ENCODE results near the gene SLC22A3. TPM values are rescaled to one million over a fixed set of nuclear protein-coding genes. Genes with fewer than 3 reads are reported as not detected.

Gene SLC22A3
- total and polyA plus RNA-seq, 2 of the 13 experiments (the other 11 are each of a cell fraction or from before 2014, with no cell fraction given), result 12.0 to 31.5 TPM

DNA sequence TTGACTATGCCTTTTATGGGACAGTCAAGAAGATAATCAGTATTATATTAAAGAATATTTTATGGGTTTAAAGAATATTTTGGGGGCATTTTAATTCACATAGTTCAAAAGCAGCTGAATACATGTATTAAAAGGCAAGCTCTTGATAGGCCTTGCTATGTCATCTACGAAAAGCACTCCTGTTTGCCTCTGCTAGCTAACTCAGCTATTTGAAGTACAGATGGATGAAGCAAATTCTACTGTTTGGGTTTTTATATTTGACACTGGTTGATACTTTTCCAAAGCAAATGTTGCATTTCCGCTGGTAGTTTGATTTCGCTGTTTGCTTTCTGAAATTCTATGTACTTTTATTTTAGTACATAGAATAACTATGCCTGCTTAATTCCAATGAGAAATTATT lies 47.0 kb downstream of the SLC22A3 start:
- WGBS (ENCODE audit: low lambda C conversion rate), result 94% methylated on average over 3 of the region's 3 CpGs
- peaks cover 7% of the 10 kb centered on the region for H3K79me2 ChIP-seq (ENCODE audit: insufficient read depth, low read length)
- H3K27ac ChIP-seq (ENCODE audit: extremely low read length, insufficient read depth, low read length), result peak overlapping the region; percentile 81
- peaks cover 47% of the 10 kb centered on the region for H3K4me1 ChIP-seq (ENCODE audit: insufficient read depth, low read length)
- peaks cover 0 to 5% of the 10 kb centered on the region in 2 experiments; a peak in 2 of 5 replicates for H3K36me3 ChIP-seq (replicated peaks in 1 of 2; ENCODE audit: control insufficient read depth in 1 of 2, insufficient read depth in 2 of 2, low read length in 2 of 2)
- no peaks in the 10 kb centered on the region for H3K27me3 ChIP-seq (ENCODE audit: control insufficient read depth in 1 of 2, insufficient read depth in 2 of 2, low read length in 2 of 2)
- BruUV-seq (replicated peaks), result no TSS peak
- no peak overlapping the region for H2AFZ ChIP-seq (ENCODE audit: low read length)
- CTCF ChIA-PET (ENCODE audit: low intra/inter-chr PET ratio, low total read pairs), result no interaction called here
- no peak for DNase-seq (ENCODE audit: low spot score)
- in situ Hi-C loops (cut with HindIII; ENCODE audit: extremely low pct_ligation_motif_present, low pct_unique_long_range_greater_than_20kb), result no loop called here
- H3K4me3 ChIP-seq (replicated peaks in 1 of 3; ENCODE audit: insufficient read depth in 1 of 3, low read depth in 2 of 3, low read length in 3 of 3), result no peak overlapping the region
- POLR2A ChIA-PET, result interaction anchor here (0.7 to 2.0 kb wide), 10 partner anchors 14 to 605 kb away, joined by 3 to 28 read pairs (median 5); partner anchors contain the start of genes MRPL18, SLC22A3 and TCP1
- H3K4me2 ChIP-seq (ENCODE audit: low read depth, low read length), result peak overlapping the region; percentile 78; the same call in 1 of the 2 replicates
- no peak for ATAC-seq
- H3K9ac ChIP-seq (ENCODE audit: insufficient read depth, low read depth, low read length), result peak overlapping the region; percentile 64; the same call in 1 of the 2 replicates
- FAIRE-seq, result no peak
- intact Hi-C loops (cut with micrococcal nuclease; ENCODE audit: unreplicated experiment), result loop anchor here (2.0 kb wide), 1 partner anchor 38 kb away; no protein-coding TSS in a partner anchor
- TF ChIP-seq TEAD3 (CRISPR knock-in tag; optimal IDR thresholded peaks at IDR 0.05; ENCODE audit: borderline replicate concordance), result no peak
- TF ChIP-seq, protein P1, sequence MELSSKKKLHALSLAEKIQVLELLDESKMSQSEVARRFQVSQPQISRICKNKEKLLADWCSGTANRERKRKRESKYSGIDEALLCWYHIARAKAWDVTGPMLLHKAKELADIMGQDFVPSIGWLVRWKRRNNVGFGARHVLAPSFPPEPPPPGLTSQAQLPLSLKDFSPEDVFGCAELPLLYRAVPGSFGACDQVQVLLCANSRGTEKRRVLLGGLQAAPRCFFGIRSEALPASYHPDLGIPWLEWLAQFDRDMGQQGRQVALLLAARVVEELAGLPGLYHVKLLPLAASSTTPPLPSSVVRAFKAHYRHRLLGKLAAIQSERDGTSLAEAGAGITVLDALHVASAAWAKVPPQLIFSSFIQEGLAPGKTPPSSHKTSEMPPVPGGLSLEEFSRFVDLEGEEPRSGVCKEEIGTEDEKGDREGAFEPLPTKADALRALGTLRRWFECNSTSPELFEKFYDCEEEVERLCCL (CRISPR knock-in tag; IDR thresholded peaks at IDR 0.05; ENCODE audit: borderline replicate concordance), result no peak
- no peak for TF ChIP-seq FOSL2 (CRISPR knock-in tag; IDR thresholded peaks at IDR 0.05)
- no peak for TF ChIP-seq ARNT2 (CRISPR knock-in tag; IDR thresholded peaks at IDR 0.05; ENCODE audit: low read depth)
- no peak for TF ChIP-seq ZNF34 (CRISPR knock-in tag; IDR thresholded peaks at IDR 0.05; ENCODE audit: borderline replicate concordance)
- TF ChIP-seq, protein P2, sequence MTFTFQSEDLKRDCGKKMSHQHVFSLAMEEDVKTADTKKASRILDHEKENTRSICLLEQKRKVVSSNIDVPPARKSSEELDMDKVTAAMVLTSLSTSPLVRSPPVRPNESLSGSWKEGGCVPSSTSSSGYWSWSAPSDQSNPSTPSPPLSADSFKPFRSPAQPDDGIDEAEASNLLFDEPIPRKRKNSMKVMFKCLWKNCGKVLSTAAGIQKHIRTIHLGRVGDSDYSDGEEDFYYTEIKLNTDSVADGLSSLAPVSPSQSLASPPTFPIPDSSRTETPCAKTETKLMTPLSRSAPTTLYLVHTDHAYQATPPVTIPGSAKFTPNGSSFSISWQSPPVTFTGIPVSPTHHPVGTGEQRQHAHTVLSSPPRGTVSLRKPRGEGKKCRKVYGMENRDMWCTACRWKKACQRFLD (CRISPR knock-in tag; IDR thresholded peaks at IDR 0.05; ENCODE audit: borderline replicate concordance), result no peak
- TF ChIP-seq MED13 (CRISPR knock-in tag; IDR thresholded peaks at IDR 0.05), result no peak
- TF ChIP-seq SMAD1 (CRISPR knock-in tag; IDR thresholded peaks at IDR 0.05; ENCODE audit: borderline replicate concordance, low read depth), result no peak
- TF ChIP-seq ZNF136 (CRISPR knock-in tag; IDR thresholded peaks at IDR 0.05; ENCODE audit: low read depth), result no peak
- no peak for TF ChIP-seq ARID2 (CRISPR knock-in tag; IDR thresholded peaks at IDR 0.05; ENCODE audit: borderline replicate concordance)
- TF ChIP-seq HDAC6 (IDR thresholded peaks at IDR 0.05; ENCODE audit: low read depth, low read length), result no peak
- H3K9me3 ChIP-seq (ENCODE audit: low read length), result no peaks in the 10 kb centered on the region
- no peaks in the 10 kb centered on the region for H4K20me1 ChIP-seq (ENCODE audit: insufficient read depth, low read length)

Data from HepG2 (cell line).